WI38 (cell line): ENCODE results near the gene NSG2.
"Not testable (repeated sequence)": the region's sequence is repeated elsewhere in the genome, so short reads cannot be mapped to it uniquely, and the experiment has no call there.

ENCODE experiments used
- H3K4me3 ChIP-seq: 2 replicates; pipeline ENCODE4 v1.5.1; 2011; ENCODE audit warnings: low read depth, mild to moderate bottlenecking, control low read depth, low read length
- TF ChIP-seq, protein P1 (sequence below): IDR thresholded peaks from 2 replicates; pipeline ENCODE4 v1.5.1; 2012; ENCODE audit warnings: low read depth, mild to moderate bottlenecking, control low read depth, low read length

Gene NSG2

DNA sequence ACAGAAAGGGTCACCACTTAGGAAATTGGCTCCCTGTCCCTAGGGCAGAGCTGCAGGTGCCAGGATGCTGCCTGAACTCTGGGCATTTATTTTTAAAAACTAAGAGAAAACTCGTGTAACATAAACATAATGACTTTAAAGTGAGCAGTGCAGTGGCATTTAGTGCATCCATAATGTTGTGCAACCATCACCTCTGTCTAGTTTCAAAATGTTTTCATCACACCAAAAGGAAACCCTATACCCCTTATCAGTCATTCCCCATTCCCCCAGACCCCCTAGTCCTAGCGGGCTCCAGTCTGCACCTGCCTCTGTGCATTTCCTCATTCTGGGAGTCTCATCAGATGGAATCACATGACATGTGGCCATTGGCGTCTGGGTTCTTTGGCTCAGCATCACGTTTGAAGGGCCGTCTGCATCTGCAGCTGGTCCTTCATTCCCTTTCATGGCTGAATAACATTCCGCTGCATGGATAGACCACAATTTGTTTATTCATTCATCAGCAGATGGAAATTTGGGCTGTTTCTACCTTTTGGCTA lies 55.8 kb downstream of the NSG2 start:
- TF ChIP-seq, protein P1, sequence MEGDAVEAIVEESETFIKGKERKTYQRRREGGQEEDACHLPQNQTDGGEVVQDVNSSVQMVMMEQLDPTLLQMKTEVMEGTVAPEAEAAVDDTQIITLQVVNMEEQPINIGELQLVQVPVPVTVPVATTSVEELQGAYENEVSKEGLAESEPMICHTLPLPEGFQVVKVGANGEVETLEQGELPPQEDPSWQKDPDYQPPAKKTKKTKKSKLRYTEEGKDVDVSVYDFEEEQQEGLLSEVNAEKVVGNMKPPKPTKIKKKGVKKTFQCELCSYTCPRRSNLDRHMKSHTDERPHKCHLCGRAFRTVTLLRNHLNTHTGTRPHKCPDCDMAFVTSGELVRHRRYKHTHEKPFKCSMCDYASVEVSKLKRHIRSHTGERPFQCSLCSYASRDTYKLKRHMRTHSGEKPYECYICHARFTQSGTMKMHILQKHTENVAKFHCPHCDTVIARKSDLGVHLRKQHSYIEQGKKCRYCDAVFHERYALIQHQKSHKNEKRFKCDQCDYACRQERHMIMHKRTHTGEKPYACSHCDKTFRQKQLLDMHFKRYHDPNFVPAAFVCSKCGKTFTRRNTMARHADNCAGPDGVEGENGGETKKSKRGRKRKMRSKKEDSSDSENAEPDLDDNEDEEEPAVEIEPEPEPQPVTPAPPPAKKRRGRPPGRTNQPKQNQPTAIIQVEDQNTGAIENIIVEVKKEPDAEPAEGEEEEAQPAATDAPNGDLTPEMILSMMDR, result no peak
- no peak overlapping the region for H3K4me3 ChIP-seq

DNA sequence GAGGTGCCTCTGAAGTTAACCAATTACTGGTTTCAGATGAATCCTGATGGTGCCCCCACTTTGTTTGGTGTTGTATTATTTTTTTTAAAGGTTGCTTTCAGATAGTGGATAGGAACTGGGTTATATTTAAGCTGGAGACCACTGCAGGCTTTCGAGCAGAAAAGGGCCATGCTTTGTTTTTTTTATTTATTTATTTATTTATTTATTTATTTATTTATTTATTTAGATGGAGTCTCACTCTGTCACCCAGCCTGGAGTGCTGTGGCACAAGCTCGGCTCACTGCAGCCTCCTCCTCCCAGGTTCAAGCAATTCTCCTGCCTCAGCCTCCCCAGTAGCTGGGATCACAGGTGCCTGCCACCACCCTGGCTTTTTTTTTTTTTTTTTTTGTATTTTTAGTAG lies 57.1 kb downstream of the NSG2 start:
- H3K4me3 ChIP-seq, result not testable (repeated sequence)

DNA sequence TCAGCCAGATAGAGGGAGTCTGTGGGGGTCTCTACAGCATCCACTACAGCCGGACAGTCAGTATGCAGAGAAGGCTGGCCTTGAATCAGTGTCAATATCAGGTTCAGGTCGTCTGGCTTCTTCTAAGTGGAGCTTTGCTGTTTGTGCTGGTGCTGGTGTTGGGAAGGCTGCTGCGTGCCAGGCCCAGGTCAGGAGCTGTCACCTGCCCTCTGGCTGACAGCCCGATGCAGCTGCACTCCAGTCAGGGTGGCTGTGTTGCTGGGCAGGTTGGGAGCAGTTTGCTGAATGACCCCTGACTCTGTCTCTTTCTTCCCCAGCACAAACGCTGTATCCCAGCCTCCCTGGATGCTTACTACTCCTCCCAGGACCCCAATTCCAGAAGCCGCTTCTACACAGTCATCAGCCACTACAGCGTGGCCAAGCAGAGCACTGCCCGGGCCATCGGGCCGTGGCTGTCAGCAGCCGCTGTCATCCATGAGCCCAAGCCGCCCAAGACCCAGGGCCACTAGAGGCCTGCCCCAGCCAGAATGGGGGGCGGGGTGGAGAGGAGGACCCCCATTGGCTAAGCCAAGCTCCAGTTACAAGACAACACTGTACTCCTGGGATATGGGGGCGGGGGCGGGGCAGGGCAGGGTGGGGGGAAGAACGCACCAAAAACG lies 61.6 kb downstream of the NSG2 start:
- H3K4me3 ChIP-seq, result no peak overlapping the region
- TF ChIP-seq, protein P1, result no peak

DNA sequence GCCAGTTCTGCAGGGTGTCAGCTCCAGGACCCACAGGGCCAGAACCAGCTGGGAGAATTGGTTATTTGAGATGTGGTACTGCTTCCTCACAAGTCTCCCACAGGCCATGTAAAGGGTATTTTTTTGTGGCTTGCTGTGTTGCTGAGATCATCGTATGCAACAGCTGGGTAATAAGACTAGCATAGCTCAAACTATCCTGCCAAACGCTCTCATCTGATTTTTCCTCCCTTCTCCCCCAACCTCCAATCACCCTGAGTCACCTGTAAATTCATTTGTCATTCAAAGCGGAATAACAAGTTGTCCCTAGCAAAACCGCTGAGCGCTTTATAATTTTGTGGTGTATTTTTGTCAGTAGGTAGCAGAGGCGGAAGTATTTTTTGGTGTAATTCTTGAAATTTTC lies 63.2 kb downstream of the NSG2 start:
- H3K4me3 ChIP-seq, result no peak overlapping the region
- TF ChIP-seq, protein P1, result no peak

DNA sequence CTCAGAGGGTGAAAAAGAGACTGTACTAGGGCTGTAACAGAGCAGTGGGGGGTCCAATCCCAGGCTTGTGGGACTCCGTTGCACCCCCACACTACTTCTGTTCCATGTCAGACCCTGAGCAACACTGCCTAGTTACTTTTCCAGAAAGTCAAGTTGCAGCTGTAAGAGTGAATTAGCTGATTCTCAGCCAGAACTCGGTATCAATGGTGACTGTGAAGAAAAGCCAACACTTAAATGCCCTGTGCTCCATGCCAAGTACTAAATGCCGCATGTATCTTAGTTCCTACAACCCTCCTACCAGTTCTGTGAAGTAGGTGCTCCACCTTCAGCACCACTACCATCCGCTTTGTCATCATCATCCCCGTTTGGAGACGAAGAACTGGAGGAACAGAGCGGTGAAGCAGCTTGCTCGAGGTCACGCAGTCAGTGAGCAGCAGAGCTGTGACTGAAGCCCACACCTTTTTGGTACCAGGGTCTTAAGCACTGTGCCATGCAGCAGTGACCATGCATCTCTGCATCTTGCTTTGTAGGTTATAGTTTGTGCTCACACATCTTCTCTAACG lies 64.3 kb downstream of the NSG2 start:
- H3K4me3 ChIP-seq, result no peak overlapping the region
- TF ChIP-seq, protein P1, result no peak

DNA sequence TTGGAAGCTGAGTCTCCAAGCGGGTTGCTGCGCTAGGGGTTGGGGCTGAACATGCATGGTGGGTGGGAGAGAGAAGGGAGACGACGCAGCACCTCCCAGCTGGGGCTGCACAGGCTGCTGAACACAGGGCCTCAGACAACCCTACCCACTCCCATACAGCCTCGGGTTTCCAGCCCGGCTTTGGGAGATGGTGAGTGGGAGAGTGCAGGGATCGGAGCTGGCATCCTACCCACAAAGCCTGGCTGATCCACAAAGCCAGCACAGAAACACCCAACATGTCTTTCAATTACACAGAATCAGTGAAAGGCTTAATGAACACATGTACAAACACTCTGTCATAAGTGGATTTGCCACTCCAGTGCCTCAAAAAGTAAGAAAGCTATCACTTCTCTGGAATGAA lies 64.8 kb downstream of the NSG2 start:
- TF ChIP-seq, protein P1, result no peak
- no peak overlapping the region for H3K4me3 ChIP-seq

DNA sequence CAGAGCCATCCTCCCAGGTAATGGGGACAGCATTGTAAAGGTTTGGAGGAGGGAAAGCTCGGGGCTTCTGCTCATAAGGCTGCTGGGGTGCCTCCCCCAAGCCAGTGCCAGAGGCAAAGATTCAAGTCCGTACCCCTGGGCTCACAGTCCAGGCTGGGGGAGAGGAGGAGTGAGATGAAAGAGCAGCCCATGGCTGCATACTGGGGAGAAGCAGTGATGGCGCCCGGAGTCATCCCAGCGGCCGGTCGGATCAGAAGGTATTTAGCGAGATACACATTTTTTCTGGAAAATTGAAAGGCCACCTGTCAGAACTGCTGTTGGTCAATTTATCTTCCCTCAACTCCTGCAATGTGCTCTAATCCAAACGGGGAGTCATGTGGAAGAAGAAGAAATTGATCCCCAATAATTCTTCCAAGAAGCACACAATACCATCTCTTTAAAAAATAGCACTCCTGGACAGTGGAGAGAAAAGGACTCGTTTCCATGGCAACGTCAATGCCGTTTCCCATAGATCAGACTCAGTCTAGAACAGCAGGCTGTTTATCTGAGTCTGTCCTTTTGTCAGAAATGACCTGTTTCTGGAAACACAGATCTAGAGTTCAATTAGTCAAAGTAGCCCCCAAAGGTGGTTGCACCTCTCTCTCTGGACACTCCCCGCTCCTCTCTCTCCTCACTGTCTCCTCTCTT lies 65.9 kb downstream of the NSG2 start:
- TF ChIP-seq, protein P1, result no peak
- no peak overlapping the region for H3K4me3 ChIP-seq
